Fibroblast of skin of scalp (primary cell): Measurements from ENCODE around the gene GAB3.
"Not testable (repeated sequence)": the region's sequence is repeated elsewhere in the genome, so short reads cannot be mapped to it uniquely, and the experiment has no call there.

Source experiments
- DNase-seq: peaks from one replicate; pipeline ENCODE4 v3.0.0-alpha.2; 2013

Gene GAB3

GRCh38 chrX:154655786-154656185 lies 95.1 kb downstream of the GAB3 start:
- no peak for DNase-seq

GRCh38 chrX:154655346-154655745 lies 95.5 kb downstream of the GAB3 start:
- DNase-seq = no peak

- DNase-seq = no peak
These were observed 96.0 kb downstream of the GAB3 start for GRCh38 chrX:154654925-154655324.

GRCh38 chrX:154654372-154654771 lies 96.5 kb downstream of the GAB3 start:
- DNase-seq = no peak

- DNase-seq = not testable (repeated sequence)
These were observed 97.5 kb downstream of the GAB3 start, which contains the start of gene CTAG2 for GRCh38 chrX:154653413-154653812. Gene CTAG2, minus strand, starts transcription at chrX:154653579. Its CDS starts 64 bp downstream, at chrX:154653515.

- DNase-seq = no peak
These were observed 97.9 kb downstream of the GAB3 start for GRCh38 chrX:154653048-154653401.

- DNase-seq = no peak
These were observed 98.4 kb downstream of the GAB3 start for GRCh38 chrX:154652311-154653047.

- DNase-seq = no peak
These were observed 100.7 kb downstream of the GAB3 start for GRCh38 chrX:154650221-154650510.

GRCh38 chrX:154649503-154650220 lies 101.2 kb downstream of the GAB3 start:
- DNase-seq = no peak

- DNase-seq = no peak
These were observed 101.9 kb downstream of the GAB3 start for GRCh38 chrX:154648931-154649330.

- not testable (repeated sequence) for DNase-seq
These were observed 105.0 kb downstream of the GAB3 start for GRCh38 chrX:154645745-154646378.

- DNase-seq = not testable (repeated sequence)
These were observed 107.2 kb downstream of the GAB3 start for GRCh38 chrX:154643708-154644107.

- not testable (repeated sequence) for DNase-seq
These were observed 109.1 kb downstream of the GAB3 start for GRCh38 chrX:154641740-154642139.

GRCh38 chrX:154633661-154634060 lies 117.2 kb downstream of the GAB3 start:
- not testable (repeated sequence) for DNase-seq

- DNase-seq = not testable (repeated sequence)
These were observed 119.9 kb downstream of the GAB3 start for GRCh38 chrX:154630949-154631348.

GRCh38 chrX:154628960-154629359 lies 121.9 kb downstream of the GAB3 start:
- DNase-seq = not testable (repeated sequence)
